Limb (tissue), 2 donors: ENCODE measurements around the gene KSR1.

ENCODE experiments used
- DNase-seq, 2 donors: peaks; one replicate each; pipeline ENCODE4 v3.0.0-alpha.2; 2016; ENCODE audit errors: extremely low spot score in 2 of 2

KSR1 gene

GRCh38 chr17:27535178-27535928 is 79.1 kb downstream of the KSR1 start:
- DNase-seq: no peak

DNA sequence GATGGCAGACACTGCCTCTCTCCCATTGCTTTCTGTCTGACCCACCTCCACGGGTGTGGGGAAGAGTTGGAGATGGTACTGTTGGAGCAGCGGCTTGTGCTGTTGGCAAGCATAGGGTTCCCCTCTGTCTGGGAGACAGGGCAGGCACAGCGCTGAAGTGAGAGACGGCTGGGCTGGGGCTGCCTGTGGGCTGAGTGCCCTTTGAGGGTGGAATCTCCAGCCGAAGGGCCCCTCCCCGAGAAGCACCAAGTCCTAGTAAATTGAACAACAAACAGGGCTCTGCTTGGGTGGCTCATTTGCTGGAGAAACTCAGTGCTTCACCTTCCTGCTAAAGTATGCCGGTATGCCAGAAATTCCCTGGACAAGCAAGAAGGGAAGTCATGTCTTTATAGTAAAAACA is 79.7 kb downstream of the KSR1 start:
- no peak for DNase-seq

DNA sequence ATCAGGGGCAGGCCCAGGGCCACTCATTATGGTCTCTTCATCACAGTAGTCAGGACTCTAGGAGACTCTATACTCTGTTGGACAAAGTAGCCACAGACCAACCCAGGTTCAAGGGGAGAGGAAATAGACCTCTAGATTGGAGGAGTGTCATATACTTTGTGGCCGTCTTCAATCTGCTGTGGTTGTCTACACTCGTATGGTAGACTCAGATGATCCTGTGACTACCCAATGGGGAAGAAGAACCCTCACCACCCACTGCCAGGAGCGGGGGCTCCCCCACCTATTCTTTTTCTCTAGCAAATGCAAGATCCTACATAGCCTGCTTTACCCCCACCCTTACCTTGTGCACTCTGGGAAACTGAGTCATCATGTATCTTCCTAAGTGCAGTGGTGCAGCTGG is 80.5 kb downstream of the KSR1 start:
- DNase-seq: no peak

DNA sequence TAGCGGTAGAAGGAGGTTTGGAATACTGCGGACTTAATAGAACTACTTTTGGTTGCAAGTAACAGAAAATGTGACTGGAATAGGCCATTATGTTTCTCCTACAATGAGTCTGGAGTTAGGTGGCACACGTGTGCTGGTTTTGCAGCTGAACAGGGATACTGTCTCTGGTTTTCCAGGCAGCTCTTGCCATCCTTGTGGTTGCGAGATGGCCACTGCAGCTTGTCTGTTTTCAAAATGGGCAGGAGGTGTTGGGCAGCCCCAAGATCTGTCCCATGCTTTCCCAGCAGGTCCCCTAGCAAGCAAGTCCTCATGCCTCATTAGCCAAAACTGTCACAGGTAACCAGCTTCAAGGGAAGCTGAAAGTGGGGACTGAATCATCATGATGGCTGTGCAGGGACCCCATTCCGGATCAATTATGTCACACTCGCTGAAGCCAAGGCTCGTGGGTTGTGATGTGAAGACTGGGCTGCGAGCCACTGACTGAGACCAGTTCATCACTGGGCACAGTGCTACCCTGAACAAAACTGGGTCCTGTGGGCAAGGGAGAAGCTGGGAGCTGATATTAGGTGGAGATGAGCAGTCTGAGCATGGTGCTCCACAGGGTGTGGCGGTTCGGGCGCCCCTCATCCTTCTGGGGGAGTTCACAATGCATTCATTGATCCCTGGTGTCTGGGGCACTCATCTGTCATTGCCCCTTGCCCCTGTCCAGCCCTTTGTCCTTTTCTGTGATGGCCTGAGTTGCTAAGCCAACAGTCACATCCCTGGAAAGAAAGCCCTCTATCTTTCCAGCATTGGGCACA is 82.1 kb downstream of the KSR1 start:
- DNase-seq: no peak

DNA sequence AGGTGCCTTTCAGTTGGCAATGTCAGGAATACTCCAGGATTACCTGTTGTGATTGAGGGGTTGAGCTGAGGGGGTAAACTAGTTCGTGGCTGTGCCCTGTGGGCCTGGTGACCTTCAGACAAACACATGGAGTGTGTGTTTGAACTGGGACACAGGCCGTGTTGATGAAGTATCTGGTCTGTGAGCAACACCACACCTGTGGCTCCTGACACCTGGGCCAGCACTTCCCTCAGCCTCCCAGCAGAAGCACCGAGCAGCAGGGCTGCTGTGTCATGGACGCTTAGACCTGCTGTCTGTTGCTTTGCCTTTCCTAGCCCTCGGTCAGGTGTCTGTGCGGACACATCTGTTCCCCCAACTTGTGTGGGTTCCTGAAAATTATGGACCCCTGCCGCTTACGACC is 82.9 kb downstream of the KSR1 start:
- DNase-seq: no peak

- no peak for DNase-seq
These were observed 83.6 kb downstream of the KSR1 start for GRCh38 chr17:27539794-27540317.

DNA sequence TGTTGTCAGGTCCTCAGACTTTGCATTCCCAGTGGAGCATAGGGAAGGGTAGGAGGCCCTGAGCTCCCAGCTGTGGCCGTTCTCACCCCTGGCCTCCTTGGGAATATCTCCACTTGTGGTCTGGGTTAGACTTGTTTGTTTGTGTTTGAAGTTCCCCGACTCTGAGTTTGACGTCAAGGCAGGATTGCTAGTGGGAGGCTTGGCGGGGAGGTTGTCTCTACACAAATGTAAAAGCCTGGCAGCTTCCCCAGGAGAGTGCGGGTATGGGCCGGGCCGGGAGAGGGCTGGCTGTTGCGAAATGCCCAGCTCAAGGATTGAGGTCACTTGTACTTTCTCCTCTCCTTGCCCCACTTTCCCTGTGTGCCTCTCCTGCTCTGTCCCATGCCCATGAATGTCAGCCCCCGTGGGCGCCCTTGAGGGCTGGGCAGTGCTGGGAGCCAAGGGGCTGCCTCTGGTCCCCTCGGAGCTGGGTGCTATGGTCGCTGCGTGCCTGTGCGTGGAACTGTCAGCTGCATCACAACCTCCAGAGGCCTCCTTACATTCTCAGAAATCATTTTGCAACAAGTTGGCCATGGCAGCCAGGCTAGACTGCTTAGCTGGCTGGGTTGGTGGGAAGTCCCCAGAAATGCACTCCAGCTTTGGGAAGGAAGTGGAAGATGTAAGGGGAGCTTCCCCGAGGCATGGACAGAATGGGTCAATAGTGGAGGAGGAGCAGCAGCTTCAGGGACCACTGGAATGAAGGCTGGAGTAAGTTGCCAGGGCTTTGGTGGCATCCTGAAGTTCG is 84.3 kb downstream of the KSR1 start:
- no peak for DNase-seq

GRCh38 chr17:27541301-27542023 is 85.2 kb downstream of the KSR1 start:
- DNase-seq: no peak

GRCh38 chr17:27542841-27543463 is 86.7 kb downstream of the KSR1 start:
- no peak for DNase-seq

DNA sequence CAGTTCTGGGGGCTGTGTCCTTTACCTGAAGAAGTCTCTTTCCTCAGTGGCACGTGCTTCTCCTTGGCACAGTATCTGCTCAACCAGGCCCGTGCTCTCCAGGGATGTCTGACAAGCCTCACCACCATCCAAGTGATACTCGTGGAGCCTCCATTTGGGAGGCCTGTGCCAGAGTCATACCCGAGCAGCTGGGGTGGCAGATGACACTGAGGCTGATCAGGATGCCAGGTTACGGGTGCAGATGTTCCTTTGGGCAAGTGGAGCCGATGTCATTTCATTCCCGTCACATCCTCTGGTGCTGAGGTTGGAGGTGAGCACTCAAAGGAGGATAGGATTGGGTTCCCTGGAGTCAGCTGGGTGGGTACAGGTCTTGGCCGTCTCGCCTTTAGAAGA is 87.2 kb downstream of the KSR1 start:
- no peak for DNase-seq

- DNase-seq: no peak
These were observed 87.7 kb downstream of the KSR1 start for GRCh38 chr17:27543958-27544349.

DNA sequence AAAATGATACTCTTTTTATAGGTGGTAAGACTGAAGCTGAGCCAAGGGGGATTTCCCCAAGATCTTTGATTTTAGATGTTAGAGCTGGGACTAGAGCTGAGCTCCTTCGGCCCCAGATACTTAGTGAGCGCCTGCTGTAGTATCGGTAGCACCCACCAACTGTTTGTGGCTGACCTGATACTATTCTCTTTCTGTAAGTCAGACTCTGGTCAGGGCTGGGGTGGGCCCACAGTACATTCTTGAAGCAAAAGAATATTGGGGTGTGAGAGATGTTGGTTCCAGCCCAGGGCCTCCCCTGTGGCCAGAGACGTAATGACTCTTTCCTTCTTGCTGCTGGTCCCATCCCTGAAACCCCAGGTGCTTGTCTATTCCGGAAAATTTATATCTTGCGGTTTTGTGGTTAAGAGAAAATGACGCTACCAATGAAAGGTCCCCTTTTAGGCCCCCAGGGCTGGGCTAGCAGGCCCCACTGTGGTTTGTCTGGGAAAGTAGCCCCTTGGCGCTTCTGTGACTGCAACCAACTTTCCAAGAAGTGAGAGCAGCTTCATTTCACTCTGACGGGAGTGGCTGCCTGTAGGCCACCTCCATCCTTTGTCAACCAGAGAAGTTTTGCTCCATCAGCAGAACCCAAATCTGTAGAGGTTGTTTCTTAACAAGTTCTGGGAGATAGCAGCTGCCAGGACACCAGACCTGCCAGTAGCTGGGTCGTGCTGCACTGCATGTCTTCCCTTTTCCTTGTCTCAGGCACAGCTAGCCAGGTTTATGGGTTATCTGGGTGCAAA is 88.3 kb downstream of the KSR1 start:
- DNase-seq: no peak

GRCh38 chr17:27545562-27546229 is 89.4 kb downstream of the KSR1 start:
- DNase-seq: no peak

- DNase-seq: no peak
These were observed 90.5 kb downstream of the KSR1 start for GRCh38 chr17:27546624-27547300.

DNA sequence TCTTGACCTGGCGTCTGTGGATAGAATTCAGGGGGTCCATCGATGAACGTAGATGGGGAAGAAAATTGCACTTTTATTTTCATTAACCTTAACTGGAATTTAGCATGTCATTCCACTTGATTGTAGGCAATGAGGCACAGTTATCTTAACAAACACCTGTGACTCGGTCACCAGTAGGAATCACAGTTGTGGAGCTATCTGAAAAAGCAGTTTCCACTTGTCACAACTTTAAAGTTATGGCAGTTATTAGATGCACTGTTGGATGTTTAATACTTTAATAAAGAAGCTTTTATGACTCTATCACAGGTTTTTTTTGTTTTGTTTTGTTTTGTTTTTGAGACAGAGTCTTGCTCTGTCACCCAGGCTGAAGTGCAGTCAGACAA is 91.0 kb downstream of the KSR1 start:
- DNase-seq: no peak

DNA sequence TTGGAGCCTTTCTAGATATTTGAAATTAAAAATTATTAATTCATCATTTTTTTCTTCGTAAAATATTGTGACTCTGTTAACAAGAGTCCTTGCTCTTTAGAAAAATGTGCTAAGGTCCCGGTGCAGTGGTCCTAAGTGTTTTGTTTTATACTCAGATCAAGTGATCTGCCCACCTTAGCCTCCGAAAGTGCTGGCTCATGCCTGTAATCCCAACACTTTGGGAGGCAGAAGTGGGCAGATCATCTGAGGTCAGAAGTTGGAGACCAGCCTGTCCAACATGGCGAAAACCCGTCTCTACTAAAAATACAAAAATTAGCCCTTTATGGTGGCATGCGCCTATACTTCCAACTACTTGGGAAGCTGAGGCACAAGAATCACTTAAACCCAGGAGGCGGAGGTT is 92.1 kb downstream of the KSR1 start:
- DNase-seq: no peak

GRCh38 chr17:27549251-27549893 is 93.1 kb downstream of the KSR1 start:
- no peak for DNase-seq

- no peak for DNase-seq
These were observed 94.2 kb downstream of the KSR1 start for GRCh38 chr17:27550291-27550930.
